ENCODE results near the gene BEX5.
"Not testable (repeated sequence)": the region's sequence is repeated elsewhere in the genome, so short reads cannot be mapped to it uniquely, and the experiment has no call there.

Gene BEX5

GRCh38 chrX:102141631-102142030, 14.1 kb downstream of the BEX5 start:
- H2BK120ac ChIP-seq (ENCODE audit: low read depth, low read length); H4K5ac ChIP-seq (ENCODE audit: low read length); H2AK5ac ChIP-seq (ENCODE audit: low read length); H3K4ac ChIP-seq (ENCODE audit: low read depth, low read length); H3K79me2 ChIP-seq (ENCODE audit: control insufficient read depth, insufficient read depth, low read length); H3K4me1 ChIP-seq (ENCODE audit: control insufficient read depth, low read depth, low read length); H3K4me3 ChIP-seq (ENCODE audit: low read length); H3K23ac ChIP-seq (ENCODE audit: low read length); H3K27ac ChIP-seq (ENCODE audit: low read depth, low read length); H3K36me3 ChIP-seq (ENCODE audit: control insufficient read depth, insufficient read depth, low read length); H3K56ac ChIP-seq (ENCODE audit: low read length); H3K18ac ChIP-seq (ENCODE audit: low read length); DNase-seq; H2BK15ac ChIP-seq (replicated peaks; ENCODE audit: low read depth); H4K8ac ChIP-seq (ENCODE audit: low read depth, low read length); H3K79me1 ChIP-seq (ENCODE audit: low read length); H3K9ac ChIP-seq (ENCODE audit: low read length); H3K4me2 ChIP-seq (ENCODE audit: low read length); H2BK5ac ChIP-seq (ENCODE audit: low read length); H3K27me3 ChIP-seq (ENCODE audit: insufficient read depth, low read length, poor library complexity): not testable (repeated sequence)
- WGBS (ENCODE audit: extremely low coverage, insufficient coverage, low lambda C conversion rate): no CpG with 5 or more reads among the region's 19 CpGs

- H3K4me3 ChIP-seq (ENCODE audit: low read length); H2BK120ac ChIP-seq (ENCODE audit: low read depth, low read length); H3K4ac ChIP-seq (ENCODE audit: low read depth, low read length); H2BK5ac ChIP-seq (ENCODE audit: low read length); H4K8ac ChIP-seq (ENCODE audit: low read depth, low read length); H3K56ac ChIP-seq (ENCODE audit: low read length); H3K4me1 ChIP-seq (ENCODE audit: control insufficient read depth, low read depth, low read length); H3K27me3 ChIP-seq (ENCODE audit: insufficient read depth, low read length, poor library complexity); H4K5ac ChIP-seq (ENCODE audit: low read length); H2BK15ac ChIP-seq (replicated peaks; ENCODE audit: low read depth); H3K79me2 ChIP-seq (ENCODE audit: control insufficient read depth, insufficient read depth, low read length); DNase-seq; H3K9ac ChIP-seq (ENCODE audit: low read length); H3K4me2 ChIP-seq (ENCODE audit: low read length); H3K36me3 ChIP-seq (ENCODE audit: control insufficient read depth, insufficient read depth, low read length); H3K27ac ChIP-seq (ENCODE audit: low read depth, low read length); H2AK5ac ChIP-seq (ENCODE audit: low read length); H3K18ac ChIP-seq (ENCODE audit: low read length); H3K79me1 ChIP-seq (ENCODE audit: low read length); H3K23ac ChIP-seq (ENCODE audit: low read length): not testable (repeated sequence)
- no CpG with 5 or more reads among the region's 16 CpGs for WGBS (ENCODE audit: extremely low coverage, insufficient coverage, low lambda C conversion rate)
Measured at GRCh38 chrX:102140876-102141275, 14.9 kb downstream of the BEX5 start.

DNA sequence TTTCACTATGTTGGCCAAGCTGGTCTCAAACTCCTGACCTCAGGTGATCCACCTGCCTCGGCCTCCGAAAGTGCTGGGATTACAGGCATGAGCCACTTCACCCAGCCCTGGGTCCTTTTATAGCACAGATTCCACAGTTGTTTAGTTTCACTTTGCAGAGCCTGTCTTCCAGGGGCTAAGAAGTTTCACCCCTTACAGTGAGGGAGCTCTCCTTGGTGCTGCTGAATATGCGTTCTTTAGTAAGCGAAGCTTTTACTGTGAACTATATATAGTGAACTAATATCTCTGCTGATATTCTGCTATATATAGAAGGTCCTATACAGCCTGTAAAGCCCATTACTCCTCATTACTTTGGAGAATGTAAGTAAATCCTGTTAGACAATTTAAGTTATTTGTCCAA, 17.7 kb downstream of the BEX5 start:
- Histone ChIP-seq H3K79me1 (ENCODE audit: low read length) (no peaks in the 10 kb centered on the region), H2AK5ac (ENCODE audit: low read length) (no peak overlapping the region), H3K18ac (ENCODE audit: low read length) (no peak overlapping the region), H3K4me3 (ENCODE audit: low read length) (no peak overlapping the region), H3K23ac (ENCODE audit: low read length) (no peak overlapping the region), H3K56ac (ENCODE audit: low read length) (no peak overlapping the region), H3K9ac (ENCODE audit: low read length) (no peak overlapping the region), H3K27me3 (ENCODE audit: insufficient read depth, low read length, poor library complexity) (no peaks in the 10 kb centered on the region), H3K36me3 (ENCODE audit: control insufficient read depth, insufficient read depth, low read length) (no peaks in the 10 kb centered on the region), H3K79me2 (ENCODE audit: control insufficient read depth, insufficient read depth, low read length) (no peaks in the 10 kb centered on the region), H3K27ac (ENCODE audit: low read depth, low read length) (no peak overlapping the region), H3K4me1 (ENCODE audit: control insufficient read depth, low read depth, low read length) (no peaks in the 10 kb centered on the region), H2BK120ac (ENCODE audit: low read depth, low read length) (no peak overlapping the region), H3K4me2 (ENCODE audit: low read length) (no peak overlapping the region), H2BK15ac (replicated peaks; ENCODE audit: low read depth) (no peak overlapping the region), H2BK5ac (ENCODE audit: low read length) (no peak overlapping the region), H3K4ac (ENCODE audit: low read depth, low read length) (no peak overlapping the region), H4K5ac (ENCODE audit: low read length) (no peak overlapping the region), H4K8ac (ENCODE audit: low read depth, low read length) (no peak overlapping the region)
- DNase-seq: no peak
- WGBS (ENCODE audit: extremely low coverage, insufficient coverage, low lambda C conversion rate): no CpG with 5 or more reads among the region's 4 CpGs

DNA sequence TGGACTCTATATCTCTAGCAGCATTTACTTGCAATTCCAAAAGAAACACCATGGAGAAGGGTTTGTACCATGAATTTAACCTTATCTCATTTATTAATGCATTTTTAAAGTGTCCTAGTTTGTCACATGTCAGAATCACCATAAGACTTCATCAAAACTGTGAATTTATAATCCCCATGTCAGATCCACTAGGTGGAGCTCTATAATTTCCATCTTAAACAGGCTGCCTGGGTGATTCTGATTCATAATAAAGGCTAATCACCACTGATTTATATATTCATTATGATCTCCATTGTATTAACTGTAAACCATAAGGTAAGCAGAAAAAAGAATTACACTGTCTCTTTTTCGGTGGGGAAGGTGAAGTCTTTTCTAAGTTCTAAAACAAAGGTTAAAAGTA, 26.3 kb downstream of the BEX5 start:
- no CpG with 5 or more reads among the region's 1 CpG for WGBS (ENCODE audit: extremely low coverage, insufficient coverage, low lambda C conversion rate)
- Histone ChIP-seq H3K4me1 (ENCODE audit: control insufficient read depth, low read depth, low read length) (no peaks in the 10 kb centered on the region), H3K23ac (ENCODE audit: low read length) (no peak overlapping the region), H3K4me2 (ENCODE audit: low read length) (no peak overlapping the region), H2BK120ac (ENCODE audit: low read depth, low read length) (no peak overlapping the region), H4K5ac (ENCODE audit: low read length) (no peak overlapping the region), H2BK5ac (ENCODE audit: low read length) (no peak overlapping the region), H3K9ac (ENCODE audit: low read length) (no peak overlapping the region), H3K27ac (ENCODE audit: low read depth, low read length) (no peak overlapping the region), H3K4me3 (ENCODE audit: low read length) (no peak overlapping the region), H3K56ac (ENCODE audit: low read length) (no peak overlapping the region), H3K4ac (ENCODE audit: low read depth, low read length) (no peak overlapping the region), H3K79me1 (ENCODE audit: low read length) (no peaks in the 10 kb centered on the region), H3K27me3 (ENCODE audit: insufficient read depth, low read length, poor library complexity) (no peaks in the 10 kb centered on the region), H2AK5ac (ENCODE audit: low read length) (no peak overlapping the region), H3K36me3 (ENCODE audit: control insufficient read depth, insufficient read depth, low read length) (no peaks in the 10 kb centered on the region), H3K79me2 (ENCODE audit: control insufficient read depth, insufficient read depth, low read length) (no peaks in the 10 kb centered on the region), H3K18ac (ENCODE audit: low read length) (no peak overlapping the region), H2BK15ac (replicated peaks; ENCODE audit: low read depth) (no peak overlapping the region), H4K8ac (ENCODE audit: low read depth, low read length) (no peak overlapping the region)
- no peak for DNase-seq

- no CpG with 5 or more reads among the region's 8 CpGs for WGBS (ENCODE audit: extremely low coverage, insufficient coverage, low lambda C conversion rate)
- Histone ChIP-seq H3K79me1 (ENCODE audit: low read length) (no peaks in the 10 kb centered on the region), H3K4me2 (ENCODE audit: low read length) (no peak overlapping the region), H3K18ac (ENCODE audit: low read length) (no peak overlapping the region), H3K9ac (ENCODE audit: low read length) (no peak overlapping the region), H3K27ac (ENCODE audit: low read depth, low read length) (no peak overlapping the region), H3K56ac (ENCODE audit: low read length) (no peak overlapping the region), H4K5ac (ENCODE audit: low read length) (no peak overlapping the region), H2BK5ac (ENCODE audit: low read length) (no peak overlapping the region), H3K27me3 (ENCODE audit: insufficient read depth, low read length, poor library complexity) (no peaks in the 10 kb centered on the region), H2BK120ac (ENCODE audit: low read depth, low read length) (no peak overlapping the region), H2AK5ac (ENCODE audit: low read length) (no peak overlapping the region), H3K36me3 (ENCODE audit: control insufficient read depth, insufficient read depth, low read length) (no peaks in the 10 kb centered on the region), H2BK15ac (replicated peaks; ENCODE audit: low read depth) (no peak overlapping the region), H3K4me3 (ENCODE audit: low read length) (no peak overlapping the region), H4K8ac (ENCODE audit: low read depth, low read length) (no peak overlapping the region), H3K79me2 (ENCODE audit: control insufficient read depth, insufficient read depth, low read length) (no peaks in the 10 kb centered on the region), H3K23ac (ENCODE audit: low read length) (no peak overlapping the region), H3K4me1 (ENCODE audit: control insufficient read depth, low read depth, low read length) (no peaks in the 10 kb centered on the region), H3K4ac (ENCODE audit: low read depth, low read length) (no peak overlapping the region)
- DNase-seq: no peak
Measured at GRCh38 chrX:102126863-102127262, 28.9 kb downstream of the BEX5 start.

- not testable (repeated sequence) for DNase-seq; H3K4ac ChIP-seq (ENCODE audit: low read depth, low read length); H3K79me2 ChIP-seq (ENCODE audit: control insufficient read depth, insufficient read depth, low read length); H4K8ac ChIP-seq (ENCODE audit: low read depth, low read length); H2BK15ac ChIP-seq (replicated peaks; ENCODE audit: low read depth); H3K4me2 ChIP-seq (ENCODE audit: low read length); H3K4me1 ChIP-seq (ENCODE audit: control insufficient read depth, low read depth, low read length); H3K36me3 ChIP-seq (ENCODE audit: control insufficient read depth, insufficient read depth, low read length); H3K18ac ChIP-seq (ENCODE audit: low read length); H2AK5ac ChIP-seq (ENCODE audit: low read length); H3K4me3 ChIP-seq (ENCODE audit: low read length); H2BK120ac ChIP-seq (ENCODE audit: low read depth, low read length); H4K5ac ChIP-seq (ENCODE audit: low read length); H3K23ac ChIP-seq (ENCODE audit: low read length); H3K27ac ChIP-seq (ENCODE audit: low read depth, low read length); H3K79me1 ChIP-seq (ENCODE audit: low read length); H2BK5ac ChIP-seq (ENCODE audit: low read length); H3K27me3 ChIP-seq (ENCODE audit: insufficient read depth, low read length, poor library complexity)
- Histone ChIP-seq H3K9ac (ENCODE audit: low read length) (peak overlapping the region; percentile 44), H3K56ac (ENCODE audit: low read length) (peak overlapping the region; percentile 49)
- WGBS (ENCODE audit: extremely low coverage, insufficient coverage, low lambda C conversion rate): no CpG with 5 or more reads among the region's 21 CpGs
Measured at GRCh38 chrX:102126080-102126818, 29.5 kb downstream of the BEX5 start.

All from mesendoderm (in vitro differentiated cells).